H1 (cell line): ENCODE data around the gene DLG5. TPM values are rescaled to one million over a fixed set of nuclear protein-coding genes. Genes with fewer than 3 reads are reported as not detected.

ENCODE experiments used
- CTCF ChIA-PET: fragments of 300-600 bp; sonication (Branson Sonifier 250); formaldehyde crosslinking; loops from one replicate; lab custom pipeline; 2021; ENCODE audit not compliant: partially characterized antibody; lab: Charles Lee
- POLR2A ChIA-PET: fragments of 300-600 bp; sonication (Branson Sonifier 250); formaldehyde crosslinking; loops from one replicate; lab custom pipeline; 2021; ENCODE audit warnings: inconsistent platforms; ENCODE audit not compliant: partially characterized antibody; lab: Charles Lee
- DNase-seq, 2 experiments: peaks; one replicate each; pipeline versions ENCODE4 v3.0.0 to v3.0.0-alpha.2; 2010 to 2022; ENCODE audit warnings: low spot score in 2 of 2, low read depth in 1 of 2, mixed read lengths in 1 of 2
- FAIRE-seq: peaks from 2 replicates; lab custom pipeline; 2011; peaks lifted over from hg19 to GRCh38; lab: Jason Lieb, UNC
- H2AFZ ChIP-seq: 2 replicates; pipeline ENCODE4 v1.8.1; 2012; ENCODE audit warnings: low read length, inconsistent platforms
- H2AK5ac ChIP-seq: 2 replicates; pipeline ENCODE4 v1.6.1; 2013; ENCODE audit warnings: low read depth, low read length
- H2BK120ac ChIP-seq: replicated peaks from 2 replicates; pipeline ENCODE3; 2013; ENCODE audit warnings: low read depth, low read length, inconsistent platforms
- H2BK12ac ChIP-seq: 2 replicates; pipeline ENCODE4 v1.6.1; 2013; ENCODE audit warnings: low read depth, low read length
- H2BK15ac ChIP-seq: 2 replicates; pipeline ENCODE4 v1.6.1; 2013; ENCODE audit warnings: low read length
- H2BK20ac ChIP-seq: 2 replicates; pipeline ENCODE4 v1.6.1; 2013; ENCODE audit warnings: low read length
- H2BK5ac ChIP-seq: 2 replicates; pipeline ENCODE4 v1.6.1; 2013; ENCODE audit warnings: low read depth, low read length
- H3K14ac ChIP-seq: 2 replicates; pipeline ENCODE4 v1.6.1; 2013; ENCODE audit warnings: inconsistent platforms; ENCODE audit not compliant: insufficient read length
- H3K18ac ChIP-seq: 2 replicates; pipeline ENCODE4 v1.6.1; 2013; ENCODE audit warnings: low read length; ENCODE audit errors: extremely low read depth
- H3K23ac ChIP-seq: 2 replicates; pipeline ENCODE4 v1.6.1; 2013; ENCODE audit warnings: inconsistent platforms; ENCODE audit not compliant: insufficient read length
- H3K23me2 ChIP-seq: 2 replicates; pipeline ENCODE4 v1.6.1; 2013; ENCODE audit warnings: low read depth, low read length
- H3K27ac ChIP-seq: 2 replicates; pipeline ENCODE4 v1.6.1; 2011; ENCODE audit warnings: low read depth, low read length, inconsistent platforms
- H3K27me3 ChIP-seq, 4 experiments: replicated peaks in 1 of 4; 1 replicate in 1 of 4; 2 replicates in 3 of 4; pipeline versions ENCODE4 v1.6.1 to v1.8.1; 2011 to 2013; ENCODE audit warnings: low read length in 3 of 4, mild to moderate bottlenecking in 3 of 4, inconsistent platforms in 2 of 4, mixed read lengths in 2 of 4, moderate library complexity in 1 of 4; ENCODE audit not compliant: control insufficient read depth in 3 of 4, insufficient read depth in 3 of 4; ENCODE audit errors: extremely low read depth in 1 of 4
- H3K36me3 ChIP-seq, 4 experiments: 2 replicates each; pipeline versions ENCODE4 v1.6.1 to v1.8.1; 2011 to 2013; ENCODE audit warnings: mild to moderate bottlenecking in 4 of 4, low read length in 3 of 4, moderate library complexity in 2 of 4, control low read depth in 1 of 4, inconsistent platforms in 1 of 4; ENCODE audit not compliant: insufficient read depth in 4 of 4, control insufficient read depth in 2 of 4
- H3K4ac ChIP-seq: replicated peaks from 2 replicates; pipeline ENCODE3; 2013; ENCODE audit warnings: low read length, low read depth, mixed read lengths, inconsistent platforms; ENCODE audit not compliant: insufficient read length
- H3K4me1 ChIP-seq, 4 experiments: replicated peaks in 1 of 4; 1 replicate in 1 of 4; 2 replicates in 3 of 4; pipeline versions ENCODE4 v1.6.1 to v1.8.1; 2011 to 2013; ENCODE audit warnings: low read length in 3 of 4, inconsistent platforms in 2 of 4, mixed read lengths in 1 of 4; ENCODE audit not compliant: insufficient read depth in 4 of 4, control insufficient read depth in 3 of 4
- H3K4me2 ChIP-seq, 2 experiments: 2 replicates each; pipeline versions ENCODE4 v1.6.1 to v1.8.1; 2011 to 2013; ENCODE audit warnings: low read depth in 2 of 2, low read length in 2 of 2, control low read depth in 1 of 2, inconsistent platforms in 1 of 2, mild to moderate bottlenecking in 1 of 2; ENCODE audit not compliant: insufficient read depth in 1 of 2
- H3K4me3 ChIP-seq, 4 experiments: fragments of 200-600, 300-600 bp in 1 of 4; sonication (generic), shearing (Covaris generic), sonication (Bioruptor Twin) in 1 of 4; 2 replicates each; pipeline versions ENCODE4 v1.5.1 to v1.8.1; 2011 to 2016; ENCODE audit warnings: low read length in 4 of 4, low read depth in 3 of 4, control low read depth in 2 of 4, inconsistent platforms in 2 of 4, mild to moderate bottlenecking in 2 of 4, mixed read lengths in 1 of 4, moderate library complexity in 1 of 4; ENCODE audit not compliant: insufficient read depth in 2 of 4; ENCODE audit errors: extremely low read depth in 1 of 4
- H3K56ac ChIP-seq: replicated peaks from 2 replicates; pipeline ENCODE3; 2013; ENCODE audit warnings: low read depth, mild to moderate bottlenecking, mixed read lengths, low read length, inconsistent platforms; ENCODE audit not compliant: insufficient read length
- H3K79me1 ChIP-seq: 2 replicates; pipeline ENCODE4 v1.6.1; 2013; ENCODE audit warnings: low read depth, low read length, control low read depth
- H3K79me2 ChIP-seq, 2 experiments: 2 replicates each; pipeline versions ENCODE4 v1.6.1 to v1.8.1; 2012 to 2013; ENCODE audit warnings: low read length in 2 of 2, mild to moderate bottlenecking in 2 of 2, inconsistent platforms in 1 of 2; ENCODE audit not compliant: insufficient read depth in 2 of 2, control insufficient read depth in 1 of 2
- H3K9ac ChIP-seq, 4 experiments: replicated peaks in 1 of 4; 1 replicate in 1 of 4; 2 replicates in 3 of 4; pipeline versions ENCODE4 v1.6.1 to v1.8.1; 2011 to 2013; ENCODE audit warnings: low read depth in 3 of 4, low read length in 3 of 4, control low read depth in 2 of 4, mild to moderate bottlenecking in 2 of 4, moderate library complexity in 2 of 4, inconsistent platforms in 1 of 4; ENCODE audit errors: extremely low read depth in 1 of 4
- H3K9me3 ChIP-seq, 2 experiments: 2 replicates each; pipeline versions ENCODE4 v1.6.1 to v1.8.1; 2012 to 2013; ENCODE audit warnings: mild to moderate bottlenecking in 2 of 2, moderate library complexity in 2 of 2, control low read depth in 1 of 2, inconsistent platforms in 1 of 2, low read depth in 1 of 2, low read length in 1 of 2, mixed read lengths in 1 of 2; ENCODE audit not compliant: insufficient read depth in 2 of 2
- H4K20me1 ChIP-seq, 2 experiments: replicated peaks in 1 of 2; 2 replicates each; pipeline versions ENCODE3 to v1.8.1; 2011 to 2013; ENCODE audit warnings: inconsistent platforms in 2 of 2, low read length in 2 of 2, mild to moderate bottlenecking in 1 of 2; ENCODE audit not compliant: insufficient read depth in 2 of 2, control insufficient read depth in 1 of 2
- H4K5ac ChIP-seq: 2 replicates; pipeline ENCODE4 v1.6.1; 2013; ENCODE audit warnings: low read length, low read depth, mixed read lengths, inconsistent platforms; ENCODE audit not compliant: insufficient read length
- H4K8ac ChIP-seq: 2 replicates; pipeline ENCODE4 v1.8.0; 2013; ENCODE audit warnings: mild to moderate bottlenecking, moderate library complexity, low read length, inconsistent platforms; ENCODE audit not compliant: insufficient read depth; ENCODE audit errors: extremely low read depth
- H4K91ac ChIP-seq: replicated peaks from 2 replicates; pipeline ENCODE3; 2013; ENCODE audit warnings: low read length, mixed read lengths, inconsistent platforms; ENCODE audit not compliant: insufficient read length
- CREB1 ChIP-seq: IDR thresholded peaks from 2 replicates; pipeline ENCODE4 v1.6.1; 2012; ENCODE audit warnings: inconsistent platforms
- CTBP2 ChIP-seq: IDR thresholded peaks from 2 replicates; pipeline ENCODE4 v1.7.0; 2011; ENCODE audit warnings: borderline replicate concordance, mild to moderate bottlenecking, moderate library complexity, mixed read lengths, low read length; ENCODE audit not compliant: insufficient read depth, insufficient read length
- FOSL1 ChIP-seq: IDR thresholded peaks from 2 replicates; pipeline ENCODE4 v1.6.1; 2011; ENCODE audit warnings: mild to moderate bottlenecking, low read depth, low read length, moderate library complexity; ENCODE audit not compliant: insufficient read depth
- JUN ChIP-seq: IDR thresholded peaks from 2 replicates; pipeline ENCODE4 v1.6.1; 2011; ENCODE audit warnings: low read depth, mild to moderate bottlenecking, improper control_type of control experiment, low read length
- NANOG ChIP-seq: IDR thresholded peaks from 2 replicates; pipeline ENCODE4 v1.6.1; 2011; ENCODE audit warnings: low read length, low read depth, mild to moderate bottlenecking, inconsistent platforms; ENCODE audit not compliant: insufficient read depth, poor library complexity, severe bottlenecking
- POLR2A ChIP-seq, 2 experiments: IDR thresholded peaks; 1 replicate in 1 of 2; 2 replicates in 1 of 2; pipeline ENCODE4 v1.6.1; 2011; ENCODE audit warnings: low read depth in 2 of 2, low read length in 2 of 2, mild to moderate bottlenecking in 2 of 2; ENCODE audit errors: control extremely low read depth in 1 of 2
- RBBP5 ChIP-seq: IDR thresholded peaks from 2 replicates; pipeline ENCODE4 v1.7.1; 2012; ENCODE audit warnings: low read depth, mild to moderate bottlenecking, inconsistent platforms, low read length, moderate library complexity, borderline replicate concordance
- RNF2 ChIP-seq: fragments of 200-900, 300-1000 bp; sonication (generic); IDR thresholded peaks from 2 replicates; pipeline ENCODE4 v1.7.1; 2016; ENCODE audit warnings: borderline replicate concordance, low read depth, mild to moderate bottlenecking, antibody characterized with exemption, low read length; ENCODE audit not compliant: poor library complexity, severe bottlenecking; ENCODE audit errors: missing control alignments
- SRF ChIP-seq: IDR thresholded peaks from 2 replicates; pipeline ENCODE4 v1.6.1; 2011; ENCODE audit warnings: mild to moderate bottlenecking, low read depth, low read length, moderate library complexity
- WGBS, 2 experiments: shearing (Covaris generic) in 1 of 2; methylation state at CpG; one replicate each; pipeline versions ENCODE4 v1.1.6 to v1.1.7; 2013 to 2015; ENCODE audit warnings: low lambda C conversion rate in 2 of 2, mixed read lengths in 2 of 2, inconsistent platforms in 1 of 2, low coverage in 1 of 2, missing lambda C conversion rate in 1 of 2; ENCODE audit not compliant: insufficient replicate concordance in 2 of 2, insufficient coverage in 1 of 2, insufficient read length in 1 of 2; ENCODE audit errors: extremely low coverage in 1 of 2, missing lambda C conversion rate in 1 of 2; 5-methylcytosine and 5-hydroxymethylcytosine counted together
- polyA plus RNA-seq, 7 experiments: library from polyadenylated mRNA; depleted of rRNA in 3 of 7; stranded (reverse) in 5 of 7; unstranded in 2 of 7; fragments of >200 nt in 5 of 7; fragments of 200-250 nt in 2 of 7; gene quantifications; 1 replicate in 5 of 7; 2 replicates in 1 of 7; 4 replicates in 1 of 7; pipeline versions ENCODE4 v1.2.1 to v1.2.3, GENCODE V29; 2011 to 2013; ENCODE audit warnings: missing spikeins in 2 of 7, mixed read lengths in 2 of 7
- total RNA-seq: library from RNA; stranded (reverse); fragmentation: NEBNext Ultra II Directional; extraction: Animal tissue kit (Norgen Biotek cat#: 25700); gene quantifications from 2 replicates; pipeline ENCODE4 v1.2.1, GENCODE V29; 2021
- TF ChIP-seq, protein P1 (sequence below): IDR thresholded peaks from 2 replicates; pipeline ENCODE4 v1.6.1; 2011; ENCODE audit warnings: low read depth, mild to moderate bottlenecking, low read length; ENCODE audit not compliant: insufficient read depth
- TF ChIP-seq, protein P2 (sequence below): IDR thresholded peaks from 2 replicates; pipeline ENCODE4 v1.6.1; 2011; ENCODE audit warnings: low read length, improper control_type of control experiment

The DLG5 gene
- total and polyA plus RNA-seq, 2 of the 8 experiments (the other 6 are each of a cell fraction or from before 2014, with no cell fraction given): 15.6 to 71.4 TPM

DNA sequence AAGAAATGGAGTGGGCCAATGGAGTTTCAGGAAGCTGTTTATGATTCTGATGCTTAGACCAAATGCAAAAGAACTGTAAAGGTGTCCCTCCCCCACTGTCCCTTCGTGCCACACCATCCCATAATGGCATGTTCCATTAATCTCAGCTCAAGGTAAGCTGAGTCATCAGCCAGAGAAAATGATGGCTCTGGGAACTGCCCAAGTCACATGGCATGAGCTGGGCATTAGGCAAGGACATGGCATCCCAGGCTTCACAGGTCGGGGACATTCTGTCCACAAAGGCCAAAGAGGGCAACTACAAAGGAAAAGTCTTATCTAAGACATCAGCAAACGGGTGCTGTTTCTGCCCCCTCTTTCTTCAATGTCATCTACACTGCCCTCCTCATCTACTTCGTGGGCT, 44.9 kb downstream of the DLG5 start:
- Histone ChIP-seq H4K5ac (no peak overlapping the region), H3K9ac (no peak overlapping the region), H2AFZ (no peak overlapping the region), H3K27me3 (no peaks in the 10 kb centered on the region), H3K79me1 (peaks cover 14% of the 10 kb centered on the region), H2BK5ac (peak overlapping the region; percentile 87), H3K14ac (no peak overlapping the region), H3K4me2 (no peak overlapping the region), H3K79me2 (peaks cover 8 to 68% of the 10 kb centered on the region in 2 experiments), H4K20me1 (peaks cover 0 to 3% of the 10 kb centered on the region in 2 experiments), H3K4me1 (peaks cover 14 to 27% (median 24%) of the 10 kb centered on the region in 4 experiments), H2BK15ac (peak overlapping the region; percentile 90; the same call in 1 of the 2 replicates), H4K91ac (peak overlapping the region; percentile 7), H3K23ac (no peak overlapping the region), H2BK12ac (peak overlapping the region; percentile 96), H3K18ac (peak overlapping the region; percentile 1), H3K27ac (no peak overlapping the region), H3K9me3 (no peaks in the 10 kb centered on the region), H2AK5ac (peak overlapping the region; percentile 94), H3K36me3 (no peaks in the 10 kb centered on the region), H3K4me3 (no peak overlapping the region), H2BK120ac (no peak overlapping the region), H3K23me2 (peaks cover 2% of the 10 kb centered on the region; the same call in 1 of the 2 replicates), H3K4ac (no peak overlapping the region), H3K56ac (no peak overlapping the region), H2BK20ac (0 out of 2 replicates have a peak overlapping the region, but pooled peaks have one; percentile 8), H4K8ac (no peak overlapping the region; the same call in 1 of the 2 replicates)
- ChIA-PET POLR2A (interaction anchor here (2.2 kb wide), 1 partner anchor 8 kb away, joined by 8 read pairs; no protein-coding TSS in a partner anchor), CTCF (interaction anchor here (0.7 to 17.9 kb wide), 4 partner anchors 7 to 167 kb away, joined by 3 to 169 read pairs (median 4); no protein-coding TSS in a partner anchor)
- DNase-seq: no peak
- WGBS, 2 experiments: 91% methylated on average over 4 of the region's 4 CpGs; no CpG with 5 or more reads in 1 of the 2 experiments
- no peak for FAIRE-seq
- TF ChIP-seq, protein P1, sequence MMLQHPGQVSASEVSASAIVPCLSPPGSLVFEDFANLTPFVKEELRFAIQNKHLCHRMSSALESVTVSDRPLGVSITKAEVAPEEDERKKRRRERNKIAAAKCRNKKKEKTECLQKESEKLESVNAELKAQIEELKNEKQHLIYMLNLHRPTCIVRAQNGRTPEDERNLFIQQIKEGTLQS: no peak
- no peak for TF ChIP-seq NANOG
- no peak for TF ChIP-seq CREB1
- no peak for TF ChIP-seq FOSL1
- no peak for TF ChIP-seq RBBP5
- TF ChIP-seq, protein P2, sequence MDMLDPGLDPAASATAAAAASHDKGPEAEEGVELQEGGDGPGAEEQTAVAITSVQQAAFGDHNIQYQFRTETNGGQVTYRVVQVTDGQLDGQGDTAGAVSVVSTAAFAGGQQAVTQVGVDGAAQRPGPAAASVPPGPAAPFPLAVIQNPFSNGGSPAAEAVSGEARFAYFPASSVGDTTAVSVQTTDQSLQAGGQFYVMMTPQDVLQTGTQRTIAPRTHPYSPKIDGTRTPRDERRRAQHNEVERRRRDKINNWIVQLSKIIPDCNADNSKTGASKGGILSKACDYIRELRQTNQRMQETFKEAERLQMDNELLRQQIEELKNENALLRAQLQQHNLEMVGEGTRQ: no peak
- no peak for TF ChIP-seq RNF2
- TF ChIP-seq SRF: no peak
- TF ChIP-seq CTBP2: no peak
- no peak for TF ChIP-seq JUN
- TF ChIP-seq POLR2A (IDR thresholded peaks at IDR 0.05; ENCODE audit: control extremely low read depth in 1 of 2, low read depth in 2 of 2, low read length in 2 of 2): no peak
